Spleen (tissue), 11 donors: ENCODE results near the gene ORAI3. TPM values are rescaled to one million over a fixed set of nuclear protein-coding genes. Genes with fewer than 3 reads are reported as not detected.
A peak's percentile ranks its signal among the peaks of the same experiment; 100 is the strongest.

Source experiments
- DNase-seq: peaks from one replicate; pipeline ENCODE4 v3.0.0-alpha.2; 2020
- H3K27ac ChIP-seq, 8 donors: fragments of 200-600 bp; sonication (generic) in 7 of 8; 1 replicate in 4 of 8; 2 replicates in 4 of 8; pipeline versions ENCODE4 v1.5.0 to v1.8.0; 2016 to 2021; ENCODE audit warnings: inconsistent platforms in 4 of 8, mild to moderate bottlenecking in 4 of 8, moderate library complexity in 1 of 8
- H3K27me3 ChIP-seq, 7 donors: fragments of 200-600 bp; sonication (generic) in 6 of 7; replicated peaks in 1 of 7; 1 replicate in 4 of 7; 2 replicates in 3 of 7; pipeline versions ENCODE4 v1.5.0 to v1.8.0; 2016 to 2021; ENCODE audit warnings: inconsistent platforms in 3 of 7, mild to moderate bottlenecking in 1 of 7
- H3K36me3 ChIP-seq, 6 donors: fragments of 200-600 bp; sonication (generic) in 5 of 6; 1 replicate in 4 of 6; 2 replicates in 2 of 6; pipeline versions ENCODE4 v1.5.0 to v1.8.0; 2016 to 2021; ENCODE audit warnings: inconsistent platforms in 2 of 6
- H3K4me1 ChIP-seq, 6 donors: fragments of 200-600 bp; sonication (generic) in 5 of 6; 1 replicate in 3 of 6; 2 replicates in 3 of 6; pipeline versions ENCODE4 v1.5.0 to v1.8.0; 2016 to 2021; ENCODE audit warnings: inconsistent platforms in 3 of 6
- H3K4me3 ChIP-seq, 8 donors: fragments of 200-600 bp; sonication (generic) in 7 of 8; 1 replicate in 4 of 8; 2 replicates in 4 of 8; pipeline versions ENCODE4 v1.5.0 to v1.8.0; 2016 to 2021; ENCODE audit warnings: inconsistent platforms in 4 of 8, mild to moderate bottlenecking in 4 of 8, moderate library complexity in 2 of 8
- H3K9me3 ChIP-seq, 8 donors: fragments of 200-600 bp; sonication (generic) in 7 of 8; 1 replicate in 4 of 8; 2 replicates in 4 of 8; pipeline versions ENCODE4 v1.5.0 to v1.8.0; 2016 to 2021; ENCODE audit warnings: inconsistent platforms in 4 of 8
- CTCF ChIP-seq, 11 experiments: fragments of 200-600 bp in 7 of 11; fragments of 450-650 bp in 4 of 11; sonication (generic) in 4 of 11; IDR thresholded peaks in 8 of 11; conservative IDR thresholded peaks in 3 of 11; 1 replicate in 7 of 11; 2 replicates in 4 of 11; pipeline versions ENCODE4 v1.4.0 to v1.8.0; 2016 to 2021; ENCODE audit warnings: antibody characterized with exemption in 11 of 11, inconsistent platforms in 4 of 11, mild to moderate bottlenecking in 1 of 11
- POLR2A ChIP-seq, 3 donors: fragments of 450-650 bp; IDR thresholded peaks; one replicate each; pipeline ENCODE4 v1.5.1; 2017; ENCODE audit warnings: antibody characterized with exemption in 3 of 3, mild to moderate bottlenecking in 1 of 3
- POLR2AphosphoS5 ChIP-seq, 3 donors: sonication (generic); formaldehyde crosslinking; IDR thresholded peaks; one replicate each; pipeline ENCODE4 v1.5.1; 2017; ENCODE audit warnings: antibody characterized with exemption in 3 of 3
- WGBS, 5 donors: extraction: QIAGEN DNeasy Blood & Tissue Kit in 3 of 5; methylation state at CpG; one replicate each; pipeline versions ENCODE4 v1.1.5 to v1.1.7; 2013 to 2018; 5-methylcytosine and 5-hydroxymethylcytosine counted together
- intact Hi-C: fragments of 100-400 bp; cut with DNase I; formaldehyde crosslinking; loops from one replicate; pipeline ENCODE4 v1.15.0; 2023; ENCODE audit warnings: low total_unique reads
- polyA plus RNA-seq, 3 donors: library from polyadenylated mRNA; stranded (reverse); fragments of 200-250 nt; gene quantifications; one replicate each; pipeline ENCODE4 v1.2.1, GENCODE V29; 2013
- total RNA-seq, 7 donors: library from RNA; depleted of rRNA in 3 of 7; stranded (reverse); fragments of >200 nt in 3 of 7; fragmentation: NEBNext Ultra II Directional in 4 of 7; extraction: Animal tissue kit (Norgen Biotek cat#: 25700) in 4 of 7; gene quantifications; one replicate each; pipeline versions ENCODE4 v1.1.0 to v1.2.1, GENCODE V29; 2016 to 2021
- donor health status: healthy with polysubstance abuse.
- donor health status: DM: no; HTN: no; CAD: no; lungs with moderate emphysema.
- donor health status: DM: no; HTN: no; CAD: no.
- donor health status: Bipolar disorder and iron deficiency.
- donor health status: healthy.
- donor health status: DM: no; HTN: no; CAD: no.
- donor health status: DM: yes; HTN: yes; CAD: no.

Gene ORAI3
- total and polyA plus RNA-seq, 10 donors = 20.7 to 44.8 (median 26.3) TPM

GRCh38 chr16:30927789-30928378 lies 21.0 kb upstream of the ORAI3 start:
- intact Hi-C loops = no loop called here

GRCh38 chr16:30928390-30928789 lies 20.5 kb upstream of the ORAI3 start:
- intact Hi-C loops = no loop called here
- Histone ChIP-seq H3K4me3 (no peak overlapping the region), H3K27me3 (no peaks in the 10 kb centered on the region), H3K9me3 (no peaks in the 10 kb centered on the region), H3K36me3 (peaks cover 0 to 80% (median 31%) of the 10 kb centered on the region in 6 donors), H3K4me1 (peaks cover 4 to 29% (median 14%) of the 10 kb centered on the region in 6 donors), H3K27ac (no peak overlapping the region)
- TF ChIP-seq POLR2AphosphoS5 (IDR thresholded peaks at IDR 0.05) (no peak), CTCF (IDR thresholded peaks at IDR 0.05 in 8 of 11, conservative IDR thresholded peaks at IDR 0.05 in 3 of 11) (no peak), POLR2A (IDR thresholded peaks at IDR 0.05) (no peak)
- 94 to 96% (median 95%) methylated on average over 7 to 11 of the region's 11 CpGs for WGBS, 5 donors
- DNase-seq = no peak

More at GRCh38 chr16:30927789-30928378, 21.0 kb upstream of the ORAI3 start:
- TF ChIP-seq CTCF (IDR thresholded peaks at IDR 0.05 in 8 of 11, conservative IDR thresholded peaks at IDR 0.05 in 3 of 11) (no peak), POLR2AphosphoS5 (IDR thresholded peaks at IDR 0.05) (no peak), POLR2A (IDR thresholded peaks at IDR 0.05) (no peak)
- Histone ChIP-seq H3K4me1 (peaks cover 4 to 29% (median 14%) of the 10 kb centered on the region in 6 donors), H3K36me3 (peaks cover 0 to 75% (median 27%) of the 10 kb centered on the region in 6 donors), H3K4me3 (no peak overlapping the region), H3K27ac (no peak overlapping the region), H3K9me3 (no peaks in the 10 kb centered on the region), H3K27me3 (no peaks in the 10 kb centered on the region)
- 70 to 86% (median 75%) methylated on average over 11 to 15 of the region's 15 CpGs for WGBS, 5 donors
- peak; percentile 83 for DNase-seq

GRCh38 chr16:30929167-30929566 lies 19.7 kb upstream of the ORAI3 start:
- 64 to 89% (median 81%) methylated on average over 7 of the region's 7 CpGs for WGBS, 5 donors
- intact Hi-C loops = no loop called here

More at GRCh38 chr16:30929167-30929566, 19.7 kb upstream of the ORAI3 start:
- H3K9me3 ChIP-seq = no peaks in the 10 kb centered on the region
- no peak overlapping the region for H3K4me3 ChIP-seq
- DNase-seq = no peak
- no peak overlapping the region for H3K27ac ChIP-seq
- H3K27me3 ChIP-seq = no peaks in the 10 kb centered on the region
- TF ChIP-seq CTCF (IDR thresholded peaks at IDR 0.05 in 8 of 11, conservative IDR thresholded peaks at IDR 0.05 in 3 of 11) (no peak), POLR2AphosphoS5 (IDR thresholded peaks at IDR 0.05) (no peak), POLR2A (IDR thresholded peaks at IDR 0.05) (no peak)
- peaks cover 4 to 23% (median 14%) of the 10 kb centered on the region in 6 donors for H3K4me1 ChIP-seq
- peaks cover 0 to 88% (median 31%) of the 10 kb centered on the region in 6 donors for H3K36me3 ChIP-seq
